HG03045 (cell line): Measurements from ENCODE around the gene REXO4.
"Not testable (repeated sequence)": the region's sequence is repeated elsewhere in the genome, so short reads cannot be mapped to it uniquely, and the experiment has no call there.

Experiments
- ATAC-seq: cut with Tn5 transposase; IDR thresholded peaks from one replicate; pipeline ENCODE4 v1.9.1; 2021; ENCODE audit warnings: mild to moderate bottlenecking, moderate library complexity; ENCODE audit not compliant: unreplicated experiment

Gene REXO4

GRCh38 chr9:133421615-133422542 is 4.1 kb upstream of the REXO4 start, which contains the start of gene ADAMTS13:
Gene ADAMTS13 (plus strand): TSS chr9:133422367. CDS start chr9:133422444, 77 bp downstream.
- no peak for ATAC-seq

GRCh38 chr9:133420392-133420827 is 2.6 kb upstream of the REXO4 start:
- ATAC-seq = no peak

- no peak for ATAC-seq
These were observed 1.2 kb upstream of the REXO4 start for GRCh38 chr9:133419005-133419404.

- no peak for ATAC-seq
These were observed 2.6 kb downstream of the REXO4 start for GRCh38 chr9:133415170-133415569.

GRCh38 chr9:133408042-133408441 is 9.8 kb downstream of the REXO4 start:
- ATAC-seq = no peak

- peak; percentile 48 for ATAC-seq
These were observed 11.1 kb downstream of the REXO4 start for GRCh38 chr9:133406480-133407307.

GRCh38 chr9:133405508-133406438 is 12.0 kb downstream of the REXO4 start:
- ATAC-seq = no peak

- no peak for ATAC-seq
These were observed 13.3 kb downstream of the REXO4 start for GRCh38 chr9:133404454-133405002.

GRCh38 chr9:133403766-133404453 is 13.9 kb downstream of the REXO4 start:
- no peak for ATAC-seq

- no peak for ATAC-seq
These were observed 15.1 kb downstream of the REXO4 start for GRCh38 chr9:133402689-133403088.

GRCh38 chr9:133401588-133401987 is 16.2 kb downstream of the REXO4 start:
- ATAC-seq = no peak

- no peak for ATAC-seq
These were observed 17.5 kb downstream of the REXO4 start for GRCh38 chr9:133400292-133400691.

- no peak for ATAC-seq
These were observed 19.9 kb downstream of the REXO4 start for GRCh38 chr9:133397895-133398294.

- ATAC-seq = no peak
These were observed 20.4 kb downstream of the REXO4 start for GRCh38 chr9:133397370-133397769.

- no peak for ATAC-seq
These were observed 20.9 kb downstream of the REXO4 start for GRCh38 chr9:133396952-133397351.

- no peak for ATAC-seq
These were observed 23.0 kb downstream of the REXO4 start for GRCh38 chr9:133394687-133395271.

- no peak for ATAC-seq
These were observed 24.4 kb downstream of the REXO4 start for GRCh38 chr9:133393399-133393798.

GRCh38 chr9:133392308-133392707 is 25.5 kb downstream of the REXO4 start:
- ATAC-seq = not testable (repeated sequence)

- not testable (repeated sequence) for ATAC-seq
These were observed 26.4 kb downstream of the REXO4 start for GRCh38 chr9:133391449-133391848.
